Ishikawa (cell line): ENCODE results near the gene DCAF6.

Source experiments
- CEBPB ChIP-seq: IDR thresholded peaks from 2 replicates; pipeline ENCODE4 v1.6.1; 2012
- CREB1 ChIP-seq: IDR thresholded peaks from 2 replicates; pipeline ENCODE4 v1.6.1; 2012; ENCODE audit warnings: low read depth
- EGR1 ChIP-seq: IDR thresholded peaks from 2 replicates; pipeline ENCODE4 v1.6.1; 2012
- EP300 ChIP-seq: IDR thresholded peaks from 2 replicates; pipeline ENCODE4 v1.6.1; 2012; ENCODE audit warnings: borderline replicate concordance
- FOXM1 ChIP-seq: IDR thresholded peaks from 2 replicates; pipeline ENCODE4 v1.6.1; 2012; ENCODE audit warnings: low read depth, borderline replicate concordance
- MAX ChIP-seq: IDR thresholded peaks from 2 replicates; pipeline ENCODE4 v1.6.1; 2012
- NFIC ChIP-seq: IDR thresholded peaks from 2 replicates; pipeline ENCODE4 v1.6.1; 2012
- RAD21 ChIP-seq: IDR thresholded peaks from 2 replicates; pipeline ENCODE4 v1.6.1; 2012; ENCODE audit warnings: low read depth
- REST ChIP-seq: IDR thresholded peaks from 2 replicates; pipeline ENCODE4 v1.6.1; 2012; ENCODE audit warnings: low read depth, mild to moderate bottlenecking
- TAF1 ChIP-seq: IDR thresholded peaks from 2 replicates; pipeline ENCODE4 v1.6.1; 2012; ENCODE audit warnings: low read depth, mild to moderate bottlenecking
- TCF12 ChIP-seq: IDR thresholded peaks from 2 replicates; pipeline ENCODE4 v1.6.1; 2012; ENCODE audit warnings: low read depth
- TEAD4 ChIP-seq: IDR thresholded peaks from 2 replicates; pipeline ENCODE4 v1.6.1; 2012
- USF1 ChIP-seq: IDR thresholded peaks from 2 replicates; pipeline ENCODE4 v1.6.1; 2012
- YY1 ChIP-seq: IDR thresholded peaks from 2 replicates; pipeline ENCODE4 v1.6.1; 2012; ENCODE audit warnings: low read depth

GRCh38 chr1:167924102-167924501, 12.4 kb upstream of the DCAF6 start:
- TF ChIP-seq YY1: no peak
- no peak for TF ChIP-seq NFIC
- TF ChIP-seq MAX: no peak
- TF ChIP-seq REST: no peak
- no peak for TF ChIP-seq RAD21
- no peak for TF ChIP-seq TCF12
- no peak for TF ChIP-seq CREB1
- no peak for TF ChIP-seq FOXM1
- TF ChIP-seq EP300: no peak
- no peak for TF ChIP-seq USF1
- no peak for TF ChIP-seq TAF1
- TF ChIP-seq CEBPB: no peak
- no peak for TF ChIP-seq EGR1
- TF ChIP-seq TEAD4: no peak
